Left colon (tissue), 2 donors: ENCODE data around the gene SLC41A2. TPM values are rescaled to one million over a fixed set of nuclear protein-coding genes. Genes with fewer than 3 reads are reported as not detected.
A peak's percentile ranks its signal among the peaks of the same experiment; 100 is the strongest.
"Not testable (repeated sequence)": the region's sequence is repeated elsewhere in the genome, so short reads cannot be mapped to it uniquely, and the experiment has no call there.

ENCODE experiments used
- ATAC-seq: fragments of 200-7000 bp; cut with Tn5 transposase; one replicate; pipeline ENCODE4 v1.9.1; 2020; ENCODE audit warnings: mild to moderate bottlenecking, moderate library complexity
- DNase-seq, 2 donors: peaks; one replicate each; pipeline ENCODE4 v3.0.0-alpha.2; 2020
- intact Hi-C, 2 donors: fragments of 100-400 bp; cut with DNase I in 1 of 2; cut with micrococcal nuclease in 1 of 2; formaldehyde crosslinking; loops; one replicate each; pipeline versions ENCODE4 v1.11.2 to v1.14.0; 2022; cut with DNase I, micrococcal nuclease
- long read RNA-seq: library from polyadenylated mRNA; unstranded; transcript quantifications from one replicate; pipeline ENCODE4 v2.0.0, GENCODE V29; 2021
- total RNA-seq, 2 donors: library from RNA; stranded (reverse); fragmentation: NEBNext Ultra II Directional; extraction: Animal tissue kit (Norgen Biotek cat#: 25700); gene quantifications; one replicate each; pipeline ENCODE4 v1.2.1, GENCODE V29; 2021
- donor health status: DM: no; HTN: no; CAD: no.
- donor health status: DM: yes; HTN: yes; CAD: no.

Gene SLC41A2, protein sequence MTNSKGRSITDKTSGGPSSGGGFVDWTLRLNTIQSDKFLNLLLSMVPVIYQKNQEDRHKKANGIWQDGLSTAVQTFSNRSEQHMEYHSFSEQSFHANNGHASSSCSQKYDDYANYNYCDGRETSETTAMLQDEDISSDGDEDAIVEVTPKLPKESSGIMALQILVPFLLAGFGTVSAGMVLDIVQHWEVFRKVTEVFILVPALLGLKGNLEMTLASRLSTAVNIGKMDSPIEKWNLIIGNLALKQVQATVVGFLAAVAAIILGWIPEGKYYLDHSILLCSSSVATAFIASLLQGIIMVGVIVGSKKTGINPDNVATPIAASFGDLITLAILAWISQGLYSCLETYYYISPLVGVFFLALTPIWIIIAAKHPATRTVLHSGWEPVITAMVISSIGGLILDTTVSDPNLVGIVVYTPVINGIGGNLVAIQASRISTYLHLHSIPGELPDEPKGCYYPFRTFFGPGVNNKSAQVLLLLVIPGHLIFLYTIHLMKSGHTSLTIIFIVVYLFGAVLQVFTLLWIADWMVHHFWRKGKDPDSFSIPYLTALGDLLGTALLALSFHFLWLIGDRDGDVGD
- 10 to 100 TPM; 91.5 to 99.9 TPM for total RNA-seq
- long read RNA-seq, partial matches to known transcripts: 2 of 41 reads
- long read RNA-seq, other reads (novel, unspliced or antisense): 39 of 41 reads

- intact Hi-C loops: no loop called here
- ATAC-seq (peak; percentile 77), DNase-seq (peak; percentile 84 to 88)
These were observed at the start of gene SLC41A2 for GRCh38 chr12:104958001-104958804. TSS of gene SLC41A2 (minus strand) at chr12:104958290. CDS start at chr12:104928527, 29,763 bp downstream.

DNA sequence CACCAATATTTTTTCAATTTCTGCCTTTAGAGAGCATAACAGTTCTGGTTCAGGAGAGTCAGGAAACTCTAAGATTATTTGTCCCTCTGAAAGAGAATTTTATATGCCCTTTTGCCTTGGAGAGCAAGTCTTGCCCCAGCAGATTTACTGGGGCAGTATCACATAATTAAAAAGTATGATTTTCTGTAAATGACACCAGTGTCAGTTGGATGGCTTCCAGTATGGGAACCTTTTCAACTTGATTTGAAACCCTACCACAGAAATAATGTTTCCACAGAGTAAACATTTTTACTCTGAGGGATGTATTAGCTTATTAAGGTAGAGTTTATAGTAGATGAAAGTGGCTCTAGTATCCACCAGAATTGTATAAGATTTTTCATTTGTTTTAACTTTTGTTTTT, 43.4 kb upstream of the SLC41A2 start:
- no peak for DNase-seq
- no peak for ATAC-seq
- intact Hi-C loops: no loop called here

DNA sequence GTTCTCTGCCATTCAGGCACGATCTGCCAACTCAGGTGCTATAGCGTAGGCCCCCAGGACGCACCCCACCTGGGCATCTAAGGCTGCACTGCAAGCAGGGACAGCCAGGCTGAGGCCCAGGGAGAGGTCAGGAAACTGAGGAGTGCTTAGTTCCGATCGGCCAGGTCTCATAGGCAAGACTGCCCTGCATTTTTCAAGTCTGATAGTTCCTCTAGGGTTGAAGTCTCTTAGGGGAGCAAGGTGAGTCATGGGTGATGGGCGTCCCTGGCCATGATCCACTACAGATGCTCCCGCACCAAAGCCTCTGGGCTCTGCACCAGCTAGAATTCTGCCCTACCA, 41.2 kb upstream of the SLC41A2 start:
- no peak for ATAC-seq

GRCh38 chr12:104998423-104999346, 40.6 kb upstream of the SLC41A2 start:
- DNase-seq: peak; percentile 65 to 70
- peak; percentile 92 for ATAC-seq
- intact Hi-C loops: no loop called here

More for the DNA sequence above, 41.2 kb upstream of the SLC41A2 start:
- intact Hi-C loops: no loop called here
- DNase-seq: no peak

GRCh38 chr12:104997541-104997940, 39.5 kb upstream of the SLC41A2 start:
- DNase-seq (no peak), ATAC-seq (no peak)
- intact Hi-C loops: no loop called here

- DNase-seq: no peak
- intact Hi-C loops: no loop called here
- no peak for ATAC-seq
These were observed 36.2 kb upstream of the SLC41A2 start for GRCh38 chr12:104994336-104994735.

DNA sequence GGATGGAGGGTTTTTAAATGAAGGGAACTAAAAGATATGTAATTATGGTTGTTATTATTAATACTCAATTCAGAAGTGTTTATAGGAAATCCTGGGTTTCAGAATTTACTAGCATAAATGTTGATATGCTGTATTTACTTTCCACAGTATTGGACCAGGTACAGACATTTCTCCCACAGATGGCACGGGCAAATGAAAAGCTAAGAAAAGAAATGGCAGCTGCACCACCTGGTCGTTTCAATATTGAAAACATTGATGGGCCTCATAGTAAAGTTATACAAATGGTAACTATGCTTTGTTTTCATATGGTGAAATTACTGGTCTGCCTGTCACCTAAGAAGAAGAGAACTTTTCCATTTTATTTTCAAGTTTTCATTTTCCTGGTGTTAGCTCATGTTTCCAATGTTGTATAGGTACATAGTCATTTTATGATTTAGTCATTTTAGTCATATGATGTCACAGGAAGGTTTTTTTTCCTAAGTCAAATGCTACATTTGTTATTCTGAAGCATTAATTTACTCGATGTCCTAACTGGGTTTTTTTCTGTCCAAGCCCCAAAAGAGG, 33.6 kb upstream of the SLC41A2 start:
- ATAC-seq (no peak), DNase-seq (no peak)
- intact Hi-C loops: no loop called here

- DNase-seq (no peak), ATAC-seq (no peak)
- intact Hi-C loops: no loop called here
These were observed 32.9 kb upstream of the SLC41A2 start for GRCh38 chr12:104990950-104991349.

- ATAC-seq (peak; percentile 99), DNase-seq (peak; percentile 94 to 95)
- intact Hi-C loops: no loop called here
These were observed 28.2 kb upstream of the SLC41A2 start, which contains the start of gene NOPCHAP1 for GRCh38 chr12:104986022-104986941. TSS of gene NOPCHAP1 (plus strand) at chr12:104986316. CDS start at chr12:104986353, 37 bp downstream.

DNA sequence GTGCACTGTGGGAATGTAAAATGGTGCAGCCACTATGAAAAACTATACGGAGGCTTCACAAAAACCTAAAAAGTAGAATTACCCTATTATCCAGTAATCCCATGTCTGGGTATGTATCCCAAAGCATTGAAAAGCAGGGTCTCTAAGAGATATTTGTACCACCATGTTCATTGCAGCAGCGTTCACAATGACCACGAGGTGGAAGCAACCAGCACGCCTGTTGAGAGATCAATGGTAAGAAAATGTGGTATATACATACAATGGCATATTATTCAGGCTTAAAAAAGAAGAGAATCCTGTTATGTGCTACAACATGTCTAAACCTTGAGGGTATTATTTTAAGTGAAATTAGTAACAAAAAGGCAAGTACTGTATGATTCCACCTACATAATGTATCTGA, 27.1 kb upstream of the SLC41A2 start:
- ATAC-seq (no peak), DNase-seq (no peak)
- intact Hi-C loops: no loop called here

DNA sequence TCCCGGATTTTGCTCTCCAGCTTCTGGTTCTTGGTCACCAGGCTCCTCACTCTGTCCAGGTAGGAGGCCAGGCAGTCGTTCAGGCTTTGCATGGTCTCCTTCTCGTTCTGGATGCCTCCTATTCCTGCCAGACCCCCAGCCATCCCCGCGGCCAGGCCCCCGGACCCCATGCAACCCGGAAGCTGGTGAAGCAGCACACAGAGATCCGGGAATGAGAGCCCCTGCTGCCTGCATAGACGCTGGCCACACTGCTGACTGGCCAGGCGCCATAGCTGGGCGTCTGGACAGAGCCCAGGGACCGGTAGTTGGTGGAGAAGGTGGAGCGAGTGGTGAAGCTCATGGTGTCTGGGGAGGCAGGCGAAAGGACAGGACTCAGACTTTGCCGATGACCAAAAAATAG, 19.6 kb upstream of the SLC41A2 start:
- ATAC-seq, DNase-seq, intact Hi-C loops: not testable (repeated sequence)

GRCh38 chr12:104976703-104977102, 18.6 kb upstream of the SLC41A2 start:
- DNase-seq (no peak), ATAC-seq (no peak)
- intact Hi-C loops: no loop called here

- DNase-seq (no peak), ATAC-seq (no peak)
- intact Hi-C loops: no loop called here
These were observed 17.7 kb upstream of the SLC41A2 start for GRCh38 chr12:104975587-104976343.

- ATAC-seq: no peak
- no peak for DNase-seq
- intact Hi-C loops: no loop called here
These were observed 16.7 kb upstream of the SLC41A2 start for GRCh38 chr12:104974626-104975290.

DNA sequence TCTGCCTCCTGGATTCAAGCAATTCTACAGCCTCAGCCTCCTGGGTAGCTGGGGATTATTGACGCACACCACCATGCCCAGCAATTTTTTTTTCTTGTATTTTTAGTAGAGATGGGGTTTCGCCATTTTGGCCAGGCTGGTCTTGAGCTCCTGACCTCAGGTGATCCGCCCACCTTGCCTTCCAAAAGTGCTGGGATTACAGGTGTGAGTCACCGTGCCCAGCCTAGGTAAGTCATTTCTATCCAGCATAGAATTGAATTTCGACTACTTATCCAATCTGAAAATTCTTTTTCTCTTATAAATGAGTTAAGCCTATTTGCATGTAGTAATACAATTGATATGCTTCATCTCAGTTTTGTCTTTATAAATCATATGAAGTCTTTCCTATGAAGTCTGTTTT, 15.2 kb upstream of the SLC41A2 start:
- intact Hi-C loops: no loop called here
- ATAC-seq (no peak), DNase-seq (no peak)

GRCh38 chr12:104971306-104971705, 13.2 kb upstream of the SLC41A2 start:
- intact Hi-C loops: no loop called here
- no peak for ATAC-seq

More at GRCh38 chr12:104971306-104971705, 13.2 kb upstream of the SLC41A2 start:
- DNase-seq: no peak
